DLD1 (cell line): ENCODE results near the gene TAF9B.
"Not testable (repeated sequence)": the region's sequence is repeated elsewhere in the genome, so short reads cannot be mapped to it uniquely, and the experiment has no call there.

Experiments used
- in situ Hi-C: cut with HindIII; loops from 2 replicates; pipeline ENCODE4 v1.10.0; 2017; ENCODE audit warnings: low sequenced_read_pairs

The TAF9B gene

GRCh38 chrX:78139160-78140123 is at the start of gene TAF9B:
TAF9B (minus strand) TSS chrX:78139650; CDS start chrX:78139611, 39 bp downstream.
- in situ Hi-C loops, result no loop called here

- in situ Hi-C loops, result no loop called here
Measured at GRCh38 chrX:78182881-78183280, 43.4 kb upstream of the TAF9B start.

GRCh38 chrX:78181307-78181706 is 41.9 kb upstream of the TAF9B start:
- in situ Hi-C loops, result no loop called here

- in situ Hi-C loops, result no loop called here
Measured at GRCh38 chrX:78168065-78168464, 28.6 kb upstream of the TAF9B start.

- in situ Hi-C loops, result no loop called here
Measured at GRCh38 chrX:78165425-78165824, 26.0 kb upstream of the TAF9B start.

- in situ Hi-C loops, result not testable (repeated sequence)
Measured at GRCh38 chrX:78163175-78163574, 23.7 kb upstream of the TAF9B start.

GRCh38 chrX:78160711-78161110 is 21.3 kb upstream of the TAF9B start:
- in situ Hi-C loops, result not testable (repeated sequence)

- in situ Hi-C loops, result not testable (repeated sequence)
Measured at GRCh38 chrX:78157846-78158245, 18.4 kb upstream of the TAF9B start.

GRCh38 chrX:78157373-78157772 is 17.9 kb upstream of the TAF9B start:
- in situ Hi-C loops, result not testable (repeated sequence)

GRCh38 chrX:78147002-78147540 is 7.6 kb upstream of the TAF9B start:
- in situ Hi-C loops, result not testable (repeated sequence)

GRCh38 chrX:78140206-78140605 is 756 bp upstream of the TAF9B start:
- in situ Hi-C loops, result no loop called here

- in situ Hi-C loops, result no loop called here
Measured at GRCh38 chrX:78133238-78133960, 6.1 kb downstream of the TAF9B start.

- in situ Hi-C loops, result no loop called here
Measured at GRCh38 chrX:78131117-78131516, 8.3 kb downstream of the TAF9B start.

- in situ Hi-C loops, result no loop called here
Measured at GRCh38 chrX:78130396-78130795, 9.1 kb downstream of the TAF9B start.

GRCh38 chrX:78129714-78130113 is 9.7 kb downstream of the TAF9B start:
- in situ Hi-C loops, result no loop called here

- in situ Hi-C loops, result not testable (repeated sequence)
Measured at GRCh38 chrX:78125781-78126180, 13.7 kb downstream of the TAF9B start.

- in situ Hi-C loops, result no loop called here
Measured at GRCh38 chrX:78125148-78125547, 14.3 kb downstream of the TAF9B start.

- in situ Hi-C loops, result no loop called here
Measured at GRCh38 chrX:78124307-78124706, 15.1 kb downstream of the TAF9B start.

- in situ Hi-C loops, result no loop called here
Measured at GRCh38 chrX:78123190-78123589, 16.3 kb downstream of the TAF9B start.

- in situ Hi-C loops, result no loop called here
Measured at GRCh38 chrX:78119521-78120227, 19.8 kb downstream of the TAF9B start.

- in situ Hi-C loops, result no loop called here
Measured at GRCh38 chrX:78118628-78119027, 20.8 kb downstream of the TAF9B start.
